GM18519 (cell line): ENCODE measurements around the gene OR5K3.

Experiments
- ATAC-seq: cut with Tn5 transposase; IDR thresholded peaks from one replicate; pipeline ENCODE4 v1.9.1; 2021; ENCODE audit warnings: mild to moderate bottlenecking, moderate library complexity; ENCODE audit not compliant: unreplicated experiment, low FRiP score

Gene OR5K3

GRCh38 chr3:98406034-98406433 lies 15.6 kb downstream of the OR5K3 start:
- no peak for ATAC-seq

DNA sequence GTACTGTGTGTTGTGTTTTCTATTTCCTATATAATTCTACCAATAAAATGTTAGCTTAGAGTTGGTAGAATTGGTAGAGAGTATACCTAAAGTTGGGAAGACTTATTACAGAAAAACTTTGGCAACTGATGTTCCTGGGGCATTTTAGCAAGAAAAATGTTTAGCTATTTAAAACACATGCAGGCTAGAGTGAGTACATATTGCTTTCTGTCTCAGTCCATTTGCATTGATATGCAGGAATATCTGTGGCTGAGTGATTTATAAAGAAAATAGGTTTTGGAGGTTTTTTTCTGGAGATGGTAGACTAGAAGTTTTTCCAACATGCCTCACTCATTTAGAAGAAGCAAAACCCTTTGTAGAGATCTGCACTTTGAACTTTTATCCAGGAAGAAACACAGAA lies 42.1 kb downstream of the OR5K3 start:
- ATAC-seq = no peak

GRCh38 chr3:98433764-98434163 lies 43.3 kb downstream of the OR5K3 start:
- ATAC-seq = no peak

GRCh38 chr3:98434412-98434811 lies 43.9 kb downstream of the OR5K3 start:
- ATAC-seq = no peak

DNA sequence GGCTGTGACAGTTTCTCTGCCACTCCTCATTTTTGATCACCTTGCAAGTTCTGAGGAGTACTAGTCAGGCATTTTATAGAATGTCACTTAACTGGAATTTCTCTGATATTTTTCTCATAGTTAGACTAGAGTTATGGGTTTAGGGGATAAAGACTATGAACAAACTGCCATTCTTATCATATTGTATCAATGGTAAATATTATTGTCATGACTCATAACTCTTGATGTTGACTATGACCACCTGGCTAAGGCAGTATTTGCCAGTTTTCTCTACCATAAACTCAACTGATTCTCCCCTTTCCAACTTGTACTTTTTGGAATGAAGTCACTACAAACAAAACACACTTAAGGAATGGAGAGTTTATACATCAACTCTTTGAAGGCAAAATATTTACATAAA lies 49.8 kb downstream of the OR5K3 start:
- ATAC-seq = no peak
